ENCODE data around the gene OR10C1.

The OR10C1 gene

GRCh38 chr6:29489286-29489685 lies 50.2 kb downstream of the OR10C1 start:
- peaks cover 54% of the 10 kb centered on the region for H3K4me1 ChIP-seq (ENCODE audit: insufficient read depth, low read length, poor library complexity, severe bottlenecking)

GRCh38 chr6:29490055-29490454 lies 50.9 kb downstream of the OR10C1 start:
- H4K20me1 ChIP-seq (ENCODE audit: insufficient read depth, low read length, poor library complexity, severe bottlenecking) = no peaks in the 10 kb centered on the region
- no peaks in the 10 kb centered on the region for H3K9me3 ChIP-seq (ENCODE audit: insufficient read depth, low read depth, low read length)
- H3F3A ChIP-seq (ENCODE audit: low read depth) = peaks cover 4% of the 10 kb centered on the region
- H3K27me3 ChIP-seq (ENCODE audit: insufficient read depth, low read length, poor library complexity, severe bottlenecking) = no peaks in the 10 kb centered on the region
- H2AFZ ChIP-seq (ENCODE audit: low read length) = no peak overlapping the region
- H3K4me2 ChIP-seq (ENCODE audit: low read depth, low read length, poor library complexity, severe bottlenecking) = peak overlapping the region; percentile 87
- H3K79me2 ChIP-seq (ENCODE audit: insufficient read depth, low read length) = no peaks in the 10 kb centered on the region
- H3K4me1 ChIP-seq (ENCODE audit: insufficient read depth, low read length, poor library complexity, severe bottlenecking) = peaks cover 54% of the 10 kb centered on the region
- no peaks in the 10 kb centered on the region for H3K9me2 ChIP-seq (replicated peaks; ENCODE audit: low read depth, low read length)
- peak overlapping the region; percentile 60 for H3K4me3 ChIP-seq (ENCODE audit: low read length, poor library complexity, severe bottlenecking)
- peak overlapping the region; percentile 60 for H3K9ac ChIP-seq (ENCODE audit: low read depth, low read length, poor library complexity, severe bottlenecking)
- no peaks in the 10 kb centered on the region for H3K36me3 ChIP-seq (ENCODE audit: insufficient read depth, low read length)
- TF ChIP-seq EZH2phosphoT487 (IDR thresholded peaks at IDR 0.05; ENCODE audit: borderline replicate concordance) = no peak
- TF ChIP-seq CTCF (conservative IDR thresholded peaks at IDR 0.05; ENCODE audit: low read length) = no peak

More at GRCh38 chr6:29489286-29489685, 50.2 kb downstream of the OR10C1 start:
- no peak for TF ChIP-seq CTCF (conservative IDR thresholded peaks at IDR 0.05; ENCODE audit: low read length)
- TF ChIP-seq EZH2phosphoT487 (IDR thresholded peaks at IDR 0.05; ENCODE audit: borderline replicate concordance) = no peak
- no peaks in the 10 kb centered on the region for H3K9me2 ChIP-seq (replicated peaks; ENCODE audit: low read depth, low read length)
- H3K79me2 ChIP-seq (ENCODE audit: insufficient read depth, low read length) = no peaks in the 10 kb centered on the region
- no peaks in the 10 kb centered on the region for H3K27me3 ChIP-seq (ENCODE audit: insufficient read depth, low read length, poor library complexity, severe bottlenecking)
- H3K9me3 ChIP-seq (ENCODE audit: insufficient read depth, low read depth, low read length) = no peaks in the 10 kb centered on the region
- no peak overlapping the region for H3K9ac ChIP-seq (ENCODE audit: low read depth, low read length, poor library complexity, severe bottlenecking)
- no peak overlapping the region for H3K4me3 ChIP-seq (ENCODE audit: low read length, poor library complexity, severe bottlenecking)
- no peak overlapping the region for H3K4me2 ChIP-seq (ENCODE audit: low read depth, low read length, poor library complexity, severe bottlenecking)
- H4K20me1 ChIP-seq (ENCODE audit: insufficient read depth, low read length, poor library complexity, severe bottlenecking) = no peaks in the 10 kb centered on the region
- H3K36me3 ChIP-seq (ENCODE audit: insufficient read depth, low read length) = no peaks in the 10 kb centered on the region
- peaks cover 4% of the 10 kb centered on the region for H3F3A ChIP-seq (ENCODE audit: low read depth)
- no peak overlapping the region for H2AFZ ChIP-seq (ENCODE audit: low read length)

- Histone ChIP-seq H3K36me3 (ENCODE audit: insufficient read depth, low read length) (no peaks in the 10 kb centered on the region), H2AFZ (ENCODE audit: low read length) (no peak overlapping the region), H3K9me3 (ENCODE audit: insufficient read depth, low read depth, low read length) (no peaks in the 10 kb centered on the region)
These were observed 51.4 kb downstream of the OR10C1 start for GRCh38 chr6:29490552-29490951.

More at GRCh38 chr6:29490552-29490951, 51.4 kb downstream of the OR10C1 start:
- Histone ChIP-seq H3K27me3 (ENCODE audit: insufficient read depth, low read length, poor library complexity, severe bottlenecking) (no peaks in the 10 kb centered on the region), H3K9ac (ENCODE audit: low read depth, low read length, poor library complexity, severe bottlenecking) (peak overlapping the region; percentile 60), H3K4me1 (ENCODE audit: insufficient read depth, low read length, poor library complexity, severe bottlenecking) (peaks cover 54% of the 10 kb centered on the region), H3K79me2 (ENCODE audit: insufficient read depth, low read length) (no peaks in the 10 kb centered on the region), H3K4me2 (ENCODE audit: low read depth, low read length, poor library complexity, severe bottlenecking) (peak overlapping the region; percentile 87), H4K20me1 (ENCODE audit: insufficient read depth, low read length, poor library complexity, severe bottlenecking) (no peaks in the 10 kb centered on the region), H3K4me3 (ENCODE audit: low read length, poor library complexity, severe bottlenecking) (peak overlapping the region; percentile 60), H3K9me2 (replicated peaks; ENCODE audit: low read depth, low read length) (no peaks in the 10 kb centered on the region), H3F3A (ENCODE audit: low read depth) (peaks cover 4% of the 10 kb centered on the region)
- TF ChIP-seq EZH2phosphoT487 (IDR thresholded peaks at IDR 0.05; ENCODE audit: borderline replicate concordance) = no peak
- TF ChIP-seq CTCF (conservative IDR thresholded peaks at IDR 0.05; ENCODE audit: low read length) = no peak
